Endothelial cell of umbilical vein (primary cell): ENCODE data around the gene DECR2. TPM values are rescaled to one million over a fixed set of nuclear protein-coding genes. Genes with fewer than 3 reads are reported as not detected.
A peak's percentile ranks its signal among the peaks of the same experiment; 100 is the strongest.

ENCODE experiments used
- BruUV-seq: library from RNA; stranded (reverse); fragments of 400-500 nt; replicated peaks from 2 replicates; lab custom pipeline; 2021; lab: Mats Ljungman, UMichigan
- CTCF ChIA-PET: fragments of 300-600, 350-600 bp; sonication (Branson Sonifier 250); formaldehyde crosslinking; loops from one replicate; lab custom pipeline; 2021; ENCODE audit warnings: antibody characterized with exemption, inconsistent platforms; lab: Charles Lee
- POLR2A ChIA-PET: fragments of 300-600, 350-600 bp; sonication (Branson Sonifier 250); formaldehyde crosslinking; loops from one replicate; lab custom pipeline; 2021; ENCODE audit warnings: antibody characterized with exemption, inconsistent platforms; lab: Charles Lee
- DNase-seq: peaks from one replicate; pipeline ENCODE4 v3.0.0-alpha.2; 2011; ENCODE audit warnings: low read depth, low spot score
- FAIRE-seq: peaks from 2 replicates; lab custom pipeline; 2011; peaks lifted over from hg19 to GRCh38; lab: Jason Lieb, UNC
- H2AFZ ChIP-seq: 2 replicates; pipeline ENCODE4 v1.6.0; 2012; ENCODE audit warnings: low read depth, low read length, control low read depth, inconsistent platforms
- H3K27ac ChIP-seq: 2 replicates; pipeline ENCODE4 v1.5.1; 2011; ENCODE audit warnings: low read depth, mild to moderate bottlenecking, control low read depth, low read length, moderate library complexity; ENCODE audit not compliant: insufficient read depth
- H3K27me3 ChIP-seq, 2 experiments: 2 replicates each; pipeline versions ENCODE4 v1.6.0 to v1.6.1; 2011; ENCODE audit warnings: low read length in 2 of 2, mixed read lengths in 1 of 2; ENCODE audit not compliant: control insufficient read depth in 2 of 2, insufficient read depth in 2 of 2
- H3K36me3 ChIP-seq, 2 experiments: 2 replicates in 1 of 2; 3 replicates in 1 of 2; pipeline ENCODE4 v1.5.1; 2011; ENCODE audit warnings: low read length in 2 of 2, mild to moderate bottlenecking in 1 of 2, moderate library complexity in 1 of 2; ENCODE audit not compliant: control insufficient read depth in 2 of 2, insufficient read depth in 2 of 2; ENCODE audit errors: extremely low read depth in 1 of 2
- H3K4me1 ChIP-seq: 3 replicates; pipeline ENCODE4 v1.5.1; 2011; ENCODE audit warnings: mild to moderate bottlenecking, low read length; ENCODE audit not compliant: control insufficient read depth, insufficient read depth; ENCODE audit errors: extremely low read depth
- H3K4me2 ChIP-seq: 2 replicates; pipeline ENCODE4 v1.6.1; 2011; ENCODE audit warnings: low read length, control low read depth, mixed read lengths; ENCODE audit not compliant: insufficient read depth
- H3K4me3 ChIP-seq, 3 experiments: fragments of 200-600 bp in 1 of 3; sonication (generic), shearing (Covaris generic) in 1 of 3; replicated peaks in 1 of 3; 2 replicates each; pipeline ENCODE4 v1.5.1; 2011 to 2016; ENCODE audit warnings: control low read depth in 3 of 3, low read length in 3 of 3, mild to moderate bottlenecking in 2 of 3, inconsistent platforms in 1 of 3, low read depth in 1 of 3, moderate library complexity in 1 of 3; ENCODE audit not compliant: insufficient read depth in 1 of 3
- H3K79me2 ChIP-seq: 2 replicates; pipeline ENCODE4 v1.6.0; 2012; ENCODE audit warnings: low read length, inconsistent platforms; ENCODE audit not compliant: control insufficient read depth, insufficient read depth
- H3K9ac ChIP-seq: replicated peaks from 2 replicates; pipeline ENCODE3; 2011; ENCODE audit warnings: low read length, control low read depth; ENCODE audit not compliant: insufficient read depth; ENCODE audit errors: extremely low read depth
- H3K9me1 ChIP-seq: replicated peaks from 3 replicates; pipeline ENCODE4 v1.6.0; 2011; ENCODE audit warnings: mild to moderate bottlenecking, low read length; ENCODE audit not compliant: control insufficient read depth, insufficient read depth; ENCODE audit errors: extremely low read depth
- H3K9me3 ChIP-seq: replicated peaks from 2 replicates; pipeline ENCODE4 v1.5.1; 2012; ENCODE audit warnings: low read length, inconsistent platforms; ENCODE audit not compliant: control insufficient read depth, insufficient read depth
- H4K20me1 ChIP-seq: replicated peaks from 2 replicates; pipeline ENCODE3; 2011; ENCODE audit warnings: mild to moderate bottlenecking, low read length; ENCODE audit not compliant: control insufficient read depth, insufficient read depth; ENCODE audit errors: extremely low read depth
- CTCF ChIP-seq, 2 donors: IDR thresholded peaks; 1 replicate in 1 of 2; 2 replicates in 1 of 2; pipeline ENCODE4 v1.5.1; 2011; ENCODE audit warnings: low read length in 2 of 2, mild to moderate bottlenecking in 2 of 2, moderate library complexity in 2 of 2, control low read depth in 1 of 2, inconsistent platforms in 1 of 2, low read depth in 1 of 2; ENCODE audit not compliant: insufficient read depth in 1 of 2; ENCODE audit errors: extremely low read depth in 1 of 2
- EZH2 ChIP-seq: IDR thresholded peaks from 2 replicates; pipeline ENCODE4 v1.6.1; 2012; ENCODE audit warnings: borderline replicate concordance, low read depth, mild to moderate bottlenecking, moderate library complexity, low read length, inconsistent platforms; ENCODE audit not compliant: severe bottlenecking
- FOS ChIP-seq: IDR thresholded peaks from 2 replicates; pipeline ENCODE4 v1.6.1; 2011; ENCODE audit warnings: mild to moderate bottlenecking, low read length, moderate library complexity, borderline replicate concordance; ENCODE audit not compliant: insufficient read depth
- GATA2 ChIP-seq: IDR thresholded peaks from 2 replicates; pipeline ENCODE4 v1.7.0; 2011; ENCODE audit warnings: low read depth, mild to moderate bottlenecking, moderate library complexity, mixed read lengths, low read length; ENCODE audit not compliant: insufficient read length, insufficient read depth
- JUN ChIP-seq: IDR thresholded peaks from 2 replicates; pipeline ENCODE4 v1.6.1; 2011; ENCODE audit warnings: borderline replicate concordance, low read depth; ENCODE audit not compliant: insufficient read length, insufficient read depth
- MAX ChIP-seq: IDR thresholded peaks from 2 replicates; pipeline ENCODE4 v1.6.1; 2011; ENCODE audit not compliant: insufficient read depth, insufficient read length
- MYC ChIP-seq: IDR thresholded peaks from one replicate; pipeline ENCODE4 v1.6.1; 2011; ENCODE audit warnings: mild to moderate bottlenecking, low read depth, low read length
- POLR2A ChIP-seq: IDR thresholded peaks from 2 replicates; pipeline ENCODE4 v1.6.1; 2012; ENCODE audit warnings: low read depth, mild to moderate bottlenecking, control low read depth, low read length
- POLR2AphosphoS5 ChIP-seq: IDR thresholded peaks from 2 replicates; pipeline ENCODE4 v1.6.1; 2012; ENCODE audit warnings: low read depth, mild to moderate bottlenecking, control low read depth, low read length, moderate library complexity; ENCODE audit not compliant: insufficient read depth
- dilution Hi-C: fragments of 300-500 bp; cut with MboI; formaldehyde crosslinking; loops from one replicate; pipeline ENCODE4 v1.15.0; 2019; ENCODE audit warnings: low sequenced_read_pairs; ENCODE audit not compliant: extremely low pct_ligation_motif_present
- intact Hi-C: fragments of 100-400 bp; cut with micrococcal nuclease; formaldehyde crosslinking; loops from one replicate; pipeline ENCODE4 v1.10.0; 2022
- polyA plus RNA-seq, 4 experiments: library from polyadenylated mRNA; depleted of rRNA in 3 of 4; stranded (reverse) in 3 of 4; unstranded in 1 of 4; fragments of >200 nt; gene quantifications; 2 replicates each; pipeline versions ENCODE4 v1.2.1 to v1.2.3, GENCODE V29; 2011 to 2012; ENCODE audit warnings: missing spikeins in 1 of 4
- total RNA-seq: library from RNA; stranded (reverse); gene quantifications from 2 replicates; pipeline ENCODE4 v1.2.3, GENCODE V29; 2021

The DECR2 gene
- total and polyA plus RNA-seq, 2 donors (not counting 3 experiments of a cell fraction or from before 2014, with no cell fraction given): 28.3 to 46.5 TPM

- H3K9me3 ChIP-seq: no peaks in the 10 kb centered on the region
- DNase-seq (no peak), FAIRE-seq (no peak)
- no peak overlapping the region for H3K4me3 ChIP-seq
- CTCF ChIA-PET: interaction anchor here (0.6 to 1.0 kb wide), 2 partner anchors 30 to 35 kb away, joined by 3 to 4 read pairs; partner anchors contain the start of gene DECR2
- BruUV-seq: TSS peak; percentile 21
- H3K27me3 ChIP-seq: no peaks in the 10 kb centered on the region
- POLR2A ChIA-PET: no interaction called here
- dilution Hi-C loops (no loop called here), intact Hi-C loops (no loop called here)
- H3K4me2 ChIP-seq: no peak overlapping the region
- no peak overlapping the region for H3K27ac ChIP-seq
- no peaks in the 10 kb centered on the region for H3K9me1 ChIP-seq
- H3K36me3 ChIP-seq: peaks cover 7 to 52% of the 10 kb centered on the region in 2 experiments
- H3K9ac ChIP-seq: no peak overlapping the region
- no peak overlapping the region for H2AFZ ChIP-seq
- no peaks in the 10 kb centered on the region for H4K20me1 ChIP-seq
- H3K79me2 ChIP-seq: no peaks in the 10 kb centered on the region
- peaks cover 8% of the 10 kb centered on the region for H3K4me1 ChIP-seq
- no peak for TF ChIP-seq CTCF (IDR thresholded peaks at IDR 0.05; ENCODE audit: extremely low read depth in 1 of 2, insufficient read depth in 1 of 2, low read depth in 1 of 2, low read length in 2 of 2)
- TF ChIP-seq GATA2: no peak
- no peak for TF ChIP-seq JUN
- TF ChIP-seq EZH2: no peak
- TF ChIP-seq MAX: no peak
- TF ChIP-seq MYC: no peak
- no peak for TF ChIP-seq POLR2AphosphoS5
- no peak for TF ChIP-seq POLR2A
- no peak for TF ChIP-seq FOS
These were observed 30.0 kb upstream of the DECR2 start for GRCh38 chr16:371515-372301.
